ENCODE measurements around the gene ROR1. TPM values are rescaled to one million over a fixed set of nuclear protein-coding genes. Genes with fewer than 3 reads are reported as not detected.

ROR1 gene
- total and polyA plus RNA-seq, 9 donors: 3.0 to 26.1 (median 15.0) TPM

DNA sequence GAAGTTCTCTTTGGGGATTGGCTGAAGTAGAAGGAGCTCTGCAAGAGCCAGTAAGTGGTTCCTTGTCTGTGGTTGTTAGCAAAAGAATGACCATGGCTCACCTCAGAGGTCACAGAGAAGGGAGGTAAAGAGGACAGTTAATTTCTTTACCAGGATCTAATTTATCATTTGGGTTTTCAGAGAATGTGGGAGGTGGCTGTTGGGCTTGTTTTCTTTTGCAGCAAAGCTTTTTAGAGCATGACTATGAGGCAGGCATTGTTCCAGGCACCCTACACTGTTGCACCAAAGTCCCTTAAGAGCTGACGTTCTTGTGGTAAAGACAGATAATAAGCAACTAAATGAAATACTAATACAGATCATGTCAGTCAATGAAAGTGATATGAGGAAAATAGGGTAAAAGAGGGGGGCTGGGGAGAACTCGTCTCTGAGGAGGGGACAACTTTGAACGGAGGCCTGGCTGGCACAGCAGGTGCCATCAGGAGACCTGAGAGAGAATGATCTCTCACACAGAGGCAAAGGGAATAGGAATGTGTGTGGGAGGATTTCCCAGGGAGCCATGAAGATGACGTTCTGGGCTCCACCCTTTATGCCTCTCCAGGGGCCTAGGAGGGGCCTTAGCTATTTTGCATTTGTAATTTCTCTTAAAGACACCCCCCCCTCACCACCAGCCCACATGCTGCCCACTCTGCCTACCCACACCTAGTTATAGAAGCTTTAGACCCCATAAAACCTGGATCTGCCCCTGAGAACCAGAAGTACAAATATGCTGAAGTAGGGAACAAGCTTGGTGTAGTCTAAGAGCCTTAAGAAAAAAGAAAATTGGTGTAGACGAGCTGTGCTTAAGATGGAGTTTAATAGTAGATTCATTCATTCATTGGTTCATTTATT is 177.5 kb downstream of the ROR1 start:
- Histone ChIP-seq H3K27me3 (no peaks in the 10 kb centered on the region), H3K4me1 (ENCODE audit: insufficient read depth) (peaks cover 10% of the 10 kb centered on the region), H3K27ac (no peak overlapping the region), H3K4me3 (no peak overlapping the region), H3K36me3 (no peaks in the 10 kb centered on the region), H3K9me3 (peaks cover 0 to 4% of the 10 kb centered on the region in 2 donors)
- intact Hi-C loops (cut with DNase I): no loop called here
- DNase-seq: no peak
- no peak for TF ChIP-seq POLR2A (IDR thresholded peaks at IDR 0.05)
- no peak for TF ChIP-seq EP300 (IDR thresholded peaks at IDR 0.05)
- TF ChIP-seq CTCF (IDR thresholded peaks at IDR 0.05): no peak
- 54 to 68% (median 64%) methylated on average over 5 of the region's 5 CpGs for WGBS, 3 donors

DNA sequence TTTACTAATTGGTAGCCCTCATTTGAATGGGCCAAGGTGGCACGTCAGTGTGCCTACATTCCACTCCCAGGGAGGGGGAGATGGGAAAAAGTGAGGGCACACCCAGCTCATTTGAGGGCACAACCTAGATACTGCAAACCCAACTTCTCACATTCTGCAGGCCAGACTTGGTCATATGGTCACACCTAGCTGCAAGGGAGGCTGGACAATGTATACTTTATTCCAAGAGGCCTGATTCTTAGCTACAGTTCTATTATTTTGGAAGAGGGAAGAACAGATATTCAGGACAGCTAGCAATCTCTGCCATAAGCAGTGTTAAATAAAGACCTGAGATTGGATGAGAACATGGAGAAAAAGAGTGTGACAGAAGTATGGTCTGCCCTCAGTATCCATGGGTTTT is 180.4 kb downstream of the ROR1 start:
- DNase-seq: no peak
- H3K4me1 ChIP-seq (ENCODE audit: insufficient read depth): peaks cover 10% of the 10 kb centered on the region
- intact Hi-C loops (cut with DNase I): no loop called here
- H3K9me3 ChIP-seq: peaks cover 0 to 4% of the 10 kb centered on the region in 2 donors
- TF ChIP-seq EP300 (IDR thresholded peaks at IDR 0.05) (no peak), CTCF (IDR thresholded peaks at IDR 0.05) (no peak), POLR2A (IDR thresholded peaks at IDR 0.05) (no peak)
- no peak overlapping the region for H3K27ac ChIP-seq
- H3K36me3 ChIP-seq: no peaks in the 10 kb centered on the region
- WGBS, 3 donors: 96 to 100% (median 100%) methylated on average over 1 of the region's 1 CpG
- no peaks in the 10 kb centered on the region for H3K27me3 ChIP-seq
- no peak overlapping the region for H3K4me3 ChIP-seq

DNA sequence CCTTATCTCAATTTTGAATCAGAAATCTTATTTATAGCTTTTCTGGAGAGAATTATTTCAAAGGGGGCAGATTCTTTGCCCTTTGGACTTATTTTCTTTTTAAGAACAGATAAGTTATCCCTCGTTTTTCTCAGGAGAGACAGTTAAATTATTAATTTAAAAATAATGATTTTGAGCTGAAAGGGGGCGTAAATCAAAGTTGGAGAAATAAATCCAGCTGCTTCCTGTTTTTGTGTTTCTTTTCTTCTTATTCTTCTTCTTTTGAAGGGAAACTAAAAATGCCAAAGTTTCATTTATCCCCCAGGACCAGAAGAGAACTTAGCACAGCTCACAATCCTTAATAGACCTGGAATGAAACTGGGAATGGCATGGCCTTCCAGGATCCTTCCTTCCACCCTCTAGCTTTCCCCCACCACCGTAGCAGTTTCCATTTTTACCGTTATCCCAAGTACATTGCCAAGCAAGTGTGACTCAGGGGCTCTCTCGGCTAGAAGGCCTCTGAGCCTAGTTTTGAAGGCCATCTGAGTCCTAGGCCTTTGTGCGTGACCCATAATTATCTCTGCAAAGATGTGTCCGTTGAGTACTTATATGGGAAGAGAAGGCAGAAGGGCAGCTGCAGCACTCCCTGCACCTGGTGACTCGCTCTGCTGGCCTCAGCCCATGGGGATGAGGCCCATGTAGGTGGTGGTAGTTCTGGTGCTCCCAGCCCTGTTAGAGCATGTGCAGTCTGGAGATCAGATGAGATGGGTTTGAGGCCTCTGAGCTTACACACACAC is 181.7 kb downstream of the ROR1 start:
- DNase-seq: no peak
- TF ChIP-seq EP300 (IDR thresholded peaks at IDR 0.05): no peak
- no peak for TF ChIP-seq CTCF (IDR thresholded peaks at IDR 0.05)
- no peak for TF ChIP-seq POLR2A (IDR thresholded peaks at IDR 0.05)
- 49 to 65% (median 64%) methylated on average over 8 of the region's 8 CpGs for WGBS, 3 donors
- Histone ChIP-seq H3K4me1 (ENCODE audit: insufficient read depth) (no peaks in the 10 kb centered on the region), H3K27me3 (no peaks in the 10 kb centered on the region), H3K27ac (no peak overlapping the region), H3K4me3 (no peak overlapping the region), H3K36me3 (no peaks in the 10 kb centered on the region), H3K9me3 (peaks cover 0 to 4% of the 10 kb centered on the region in 2 donors)
- intact Hi-C loops (cut with DNase I): no loop called here

- TF ChIP-seq EP300 (IDR thresholded peaks at IDR 0.05): no peak
- no peak for TF ChIP-seq POLR2A (IDR thresholded peaks at IDR 0.05)
- TF ChIP-seq CTCF (IDR thresholded peaks at IDR 0.05): no peak
- Histone ChIP-seq H3K27me3 (no peaks in the 10 kb centered on the region), H3K4me3 (no peak overlapping the region), H3K4me1 (ENCODE audit: insufficient read depth) (no peaks in the 10 kb centered on the region), H3K27ac (no peak overlapping the region), H3K36me3 (no peaks in the 10 kb centered on the region), H3K9me3 (peaks cover 0 to 4% of the 10 kb centered on the region in 2 donors)
- 92 to 95% (median 94%) methylated on average over 2 of the region's 2 CpGs for WGBS, 3 donors
- intact Hi-C loops (cut with DNase I): no loop called here
- no peak for DNase-seq
Measured at GRCh38 chr1:63958556-63958955, 184.7 kb downstream of the ROR1 start.
